Nephron progenitor cell (in vitro differentiated cells): ENCODE data around the gene NAP1L4.
A peak's percentile ranks its signal among the peaks of the same experiment; 100 is the strongest.

Experiments
- DNase-seq: peaks from one replicate; pipeline ENCODE4 v3.0.0; 2021
- H3K27ac Mint-ChIP-seq: 2 replicates; pipeline ENCODE4 v1.8.0; 2021; ENCODE audit warnings: mild to moderate bottlenecking, moderate library complexity, mixed read lengths
- H3K27me3 Mint-ChIP-seq: 2 replicates; pipeline ENCODE4 v1.8.0; 2021; ENCODE audit warnings: mild to moderate bottlenecking, low read depth, mixed read lengths; ENCODE audit not compliant: poor library complexity
- H3K36me3 Mint-ChIP-seq: 2 replicates; pipeline ENCODE4 v1.8.0; 2021; ENCODE audit warnings: low read depth, mixed read lengths
- H3K4me1 Mint-ChIP-seq: 2 replicates; pipeline ENCODE4 v1.8.0; 2021; ENCODE audit warnings: mixed read lengths
- H3K4me3 Mint-ChIP-seq: 2 replicates; pipeline ENCODE4 v1.8.0; 2021; ENCODE audit warnings: mild to moderate bottlenecking, moderate library complexity, mixed read lengths
- H3K9me3 Mint-ChIP-seq: 2 replicates; pipeline ENCODE4 v1.8.0; 2021; ENCODE audit warnings: mild to moderate bottlenecking, moderate library complexity, mixed read lengths
- CTCF ChIP-seq: fragments of 200-600 bp; sonication (generic); IDR thresholded peaks from 2 replicates; pipeline ENCODE4 v1.5.0; 2021; ENCODE audit warnings: antibody characterized with exemption

Gene NAP1L4

GRCh38 chr11:2950825-2951224 is 41.3 kb downstream of the NAP1L4 start:
- Mint-ChIP-seq H3K4me1 (peaks cover 27% of the 10 kb centered on the region), H3K9me3 (no peaks in the 10 kb centered on the region), H3K4me3 (no peak overlapping the region), H3K27ac (no peak overlapping the region), H3K27me3 (no peaks in the 10 kb centered on the region), H3K36me3 (peaks cover 84% of the 10 kb centered on the region)
- DNase-seq = no peak
- TF ChIP-seq CTCF = no peak

- TF ChIP-seq CTCF = no peak
- Mint-ChIP-seq H3K9me3 (no peaks in the 10 kb centered on the region), H3K4me3 (no peak overlapping the region), H3K36me3 (peaks cover 84% of the 10 kb centered on the region), H3K4me1 (peaks cover 36% of the 10 kb centered on the region), H3K27me3 (no peaks in the 10 kb centered on the region), H3K27ac (peak overlapping the region; percentile 70)
- DNase-seq = no peak
Measured at GRCh38 chr11:2949920-2950319, 42.2 kb downstream of the NAP1L4 start.

- DNase-seq = no peak
- H3K36me3 Mint-ChIP-seq = peaks cover 67% of the 10 kb centered on the region
- H3K4me1 Mint-ChIP-seq = peaks cover 38% of the 10 kb centered on the region
- no peaks in the 10 kb centered on the region for H3K9me3 Mint-ChIP-seq
- H3K27me3 Mint-ChIP-seq = no peaks in the 10 kb centered on the region
- no peak overlapping the region for H3K4me3 Mint-ChIP-seq
- no peak overlapping the region for H3K27ac Mint-ChIP-seq
- TF ChIP-seq CTCF = no peak
Measured at GRCh38 chr11:2947744-2948143, 44.4 kb downstream of the NAP1L4 start.

- TF ChIP-seq CTCF = no peak
- Mint-ChIP-seq H3K27me3 (no peaks in the 10 kb centered on the region), H3K4me1 (peaks cover 38% of the 10 kb centered on the region), H3K4me3 (peak overlapping the region; percentile 28), H3K27ac (no peak overlapping the region), H3K36me3 (peaks cover 50% of the 10 kb centered on the region), H3K9me3 (no peaks in the 10 kb centered on the region)
- no peak for DNase-seq
Measured at GRCh38 chr11:2945757-2946287, 46.3 kb downstream of the NAP1L4 start.

GRCh38 chr11:2945031-2945756 is 46.9 kb downstream of the NAP1L4 start:
- no peak overlapping the region for H3K27ac Mint-ChIP-seq
- H3K4me3 Mint-ChIP-seq = no peak overlapping the region
- H3K4me1 Mint-ChIP-seq = peaks cover 35% of the 10 kb centered on the region
- DNase-seq = peak; percentile 66
- no peak for TF ChIP-seq CTCF
- peaks cover 45% of the 10 kb centered on the region for H3K36me3 Mint-ChIP-seq
- no peaks in the 10 kb centered on the region for H3K27me3 Mint-ChIP-seq
- H3K9me3 Mint-ChIP-seq = no peaks in the 10 kb centered on the region

GRCh38 chr11:2944530-2944929 is 47.6 kb downstream of the NAP1L4 start:
- Mint-ChIP-seq H3K27ac (no peak overlapping the region), H3K27me3 (no peaks in the 10 kb centered on the region), H3K4me3 (no peak overlapping the region), H3K36me3 (peaks cover 43% of the 10 kb centered on the region), H3K4me1 (peaks cover 33% of the 10 kb centered on the region), H3K9me3 (peaks cover 4% of the 10 kb centered on the region)
- TF ChIP-seq CTCF = no peak
- no peak for DNase-seq
